Posterior vena cava (tissue), 2 donors: ENCODE measurements around the gene MAGEB10. TPM values are rescaled to one million over a fixed set of nuclear protein-coding genes. Genes with fewer than 3 reads are reported as not detected.
"Not testable (repeated sequence)": the region's sequence is repeated elsewhere in the genome, so short reads cannot be mapped to it uniquely, and the experiment has no call there.

Experiments
- DNase-seq: peaks from one replicate; pipeline ENCODE4 v3.0.0-alpha.2; 2020; ENCODE audit warnings: low spot score
- intact Hi-C, 2 donors: fragments of 100-400 bp; cut with DNase I; formaldehyde crosslinking; loops; one replicate each; pipeline versions ENCODE4 v1.14.1 to v1.14.2; 2022 to 2023
- long read RNA-seq, 2 donors: library from polyadenylated mRNA; unstranded; transcript quantifications; one replicate each; pipeline ENCODE4 v2.0.0, GENCODE V29; 2020 to 2021
- total RNA-seq, 2 donors: library from RNA; stranded (reverse); fragmentation: NEBNext Ultra II Directional; extraction: Animal tissue kit (Norgen Biotek cat#: 25700); gene quantifications; one replicate each; pipeline ENCODE4 v1.2.1, GENCODE V29; 2021
- donor health status: DM: yes; HTN: yes; CAD: no.
- donor health status: DM: yes; HTN: yes; CAD: no.

The MAGEB10 gene, protein sequence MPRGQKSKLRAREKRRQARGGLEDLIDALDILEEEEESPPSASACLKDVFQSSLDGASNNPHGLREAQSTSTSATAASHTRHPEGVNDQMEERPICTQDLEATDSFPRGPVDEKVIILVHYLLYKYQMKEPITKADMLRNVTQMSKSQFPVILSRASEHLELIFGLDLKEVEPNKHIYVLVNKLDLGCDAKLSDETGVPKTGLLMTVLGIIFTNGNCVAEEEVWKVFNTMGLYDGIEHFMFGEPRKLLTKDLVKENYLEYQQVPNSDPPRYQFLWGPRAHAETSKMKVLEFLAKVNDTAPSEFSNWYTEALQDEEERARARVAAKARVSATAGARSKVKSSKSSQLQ
- total RNA-seq = not detected
- long read RNA-seq, donor 1 = 0 reads
- long read RNA-seq, donor 2 = 0 reads

DNA sequence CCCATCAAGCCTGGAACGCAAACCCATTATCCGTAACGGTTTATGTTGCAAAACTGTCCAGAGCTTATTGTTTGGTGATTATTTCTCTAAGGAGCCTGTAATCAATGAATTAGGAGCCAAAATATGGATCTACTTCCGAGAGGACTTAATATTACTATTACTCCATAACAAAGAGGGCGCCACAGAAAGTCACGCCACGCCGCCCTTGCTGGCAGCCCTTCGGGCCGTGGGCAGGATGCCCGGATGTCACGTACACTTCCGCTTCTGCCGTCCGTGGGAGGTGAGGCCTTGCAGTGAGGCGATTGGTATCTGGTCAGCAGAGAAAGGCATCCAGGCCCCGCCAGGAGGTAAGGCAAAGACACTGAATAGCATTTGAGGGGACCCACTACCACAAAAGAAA lies at the start of gene MAGEB10:
TSS of gene MAGEB10 (plus strand) at position 301 of the 400 bp plus-strand sequence. CDS start 13,317 bp downstream, outside the sequence.
- DNase-seq = no peak
- intact Hi-C loops = no loop called here

DNA sequence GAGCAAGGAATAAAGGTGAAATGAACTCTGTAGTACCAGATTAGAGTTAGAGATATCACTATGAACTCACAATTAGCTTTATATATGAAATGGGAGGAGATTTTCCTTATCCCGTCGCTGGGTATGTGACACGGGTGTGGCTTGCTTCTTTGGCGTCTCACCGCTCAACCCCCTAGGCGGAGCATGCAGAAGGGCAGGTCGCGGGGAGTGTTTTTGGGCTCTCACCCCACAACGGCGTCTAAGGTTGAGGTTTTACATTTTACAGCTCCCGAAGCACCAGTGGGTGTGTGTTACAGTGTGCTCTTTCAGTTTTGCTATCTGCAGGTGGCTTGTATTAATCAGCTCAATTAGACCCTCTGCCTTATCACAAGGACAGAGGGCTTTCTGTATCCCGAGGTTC lies 42.1 kb upstream of the MAGEB10 start:
- intact Hi-C loops = no loop called here
- no peak for DNase-seq

DNA sequence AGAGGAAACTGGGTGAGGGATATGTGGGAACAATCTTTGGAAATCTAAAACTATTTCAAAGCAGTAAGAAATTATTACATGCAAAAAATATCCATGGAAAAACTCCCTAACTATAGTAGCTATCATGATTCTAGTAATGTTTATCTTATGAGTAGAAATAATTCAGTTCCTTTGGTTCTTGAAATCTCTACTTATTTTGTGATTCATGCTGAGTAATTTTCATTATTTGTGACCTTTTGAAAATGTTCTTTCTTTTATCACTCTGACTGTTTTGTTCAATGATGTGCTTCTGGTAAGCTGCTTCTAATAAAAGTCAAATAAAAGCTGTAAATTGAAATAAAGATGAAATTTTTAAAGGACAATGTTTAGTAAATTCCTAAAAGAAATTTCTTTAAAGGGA lies 40.4 kb upstream of the MAGEB10 start:
- intact Hi-C loops = no loop called here
- DNase-seq = no peak

DNA sequence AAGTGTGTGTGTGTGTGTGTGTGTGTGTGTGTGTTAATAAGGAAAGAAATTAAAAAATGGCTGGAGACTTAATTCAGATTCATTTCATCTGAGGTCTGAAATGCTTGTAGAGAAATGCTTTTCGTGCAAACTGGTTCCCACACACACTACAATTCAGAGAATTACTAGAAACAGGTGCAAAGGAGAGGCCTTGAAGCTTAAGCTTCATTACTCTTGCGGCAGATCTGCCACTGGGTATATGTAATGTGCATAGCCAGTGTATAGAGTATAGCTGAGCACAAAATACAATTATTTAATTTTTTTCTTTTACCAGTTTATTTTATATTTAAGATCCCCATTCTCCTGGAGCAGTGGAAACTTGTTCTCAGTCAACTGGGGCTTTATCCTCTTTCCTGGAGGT lies 31.8 kb upstream of the MAGEB10 start:
- DNase-seq = no peak
- intact Hi-C loops = no loop called here

DNA sequence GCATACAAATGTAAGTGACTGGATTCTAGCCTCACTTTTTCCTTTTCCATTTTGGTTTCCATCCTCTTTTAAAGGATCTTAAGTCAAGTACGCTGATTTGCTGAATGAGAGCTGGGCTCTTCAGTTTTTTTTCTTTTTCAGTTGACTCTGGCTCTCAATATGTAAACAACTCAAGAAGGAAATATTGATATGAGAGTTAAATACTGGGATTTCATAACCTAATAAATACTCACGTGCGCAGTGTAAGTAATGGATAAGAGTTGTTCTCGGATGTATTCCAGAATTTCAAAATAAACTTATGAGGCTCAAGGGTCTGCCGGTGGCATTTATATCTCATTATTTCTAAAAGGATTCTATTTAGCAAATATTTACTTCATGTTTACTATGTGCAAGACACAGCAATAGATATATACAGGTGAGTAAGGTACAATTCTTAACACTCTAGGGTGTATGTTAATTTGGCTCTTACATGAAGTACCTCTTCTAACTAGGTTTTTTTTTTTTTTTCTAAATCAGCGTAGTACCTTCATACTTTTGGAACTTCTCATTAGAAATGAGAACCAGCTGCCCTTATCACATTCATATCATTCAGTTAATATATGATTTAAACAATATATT lies 11.0 kb upstream of the MAGEB10 start:
- DNase-seq = no peak
- intact Hi-C loops = no loop called here

- intact Hi-C loops = no loop called here
These were observed 10.2 kb upstream of the MAGEB10 start for GRCh38 chrX:27797575-27797974.

DNA sequence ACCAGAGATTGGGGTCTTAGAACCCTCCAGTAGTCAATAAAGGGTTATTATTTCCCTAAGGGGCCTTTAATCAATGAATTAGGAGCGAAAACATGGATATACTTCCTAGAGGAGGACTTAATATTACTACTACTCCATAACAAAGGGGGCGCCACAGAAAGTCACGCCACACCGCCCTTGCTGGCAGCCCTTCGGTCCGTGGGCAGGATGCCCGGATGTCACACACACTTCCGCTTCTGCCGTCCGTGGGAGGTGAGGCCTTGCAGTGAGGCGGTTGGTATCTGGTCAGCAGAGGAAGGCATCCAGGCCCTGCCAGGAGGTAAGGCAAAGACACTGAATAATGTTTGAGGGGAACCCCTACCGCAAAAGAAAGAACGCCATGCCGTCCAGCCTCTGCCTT lies 436 bp downstream of the MAGEB10 start:
- DNase-seq = no peak
- intact Hi-C loops = no loop called here

More at GRCh38 chrX:27797575-27797974, 10.2 kb upstream of the MAGEB10 start:
- DNase-seq = no peak

DNA sequence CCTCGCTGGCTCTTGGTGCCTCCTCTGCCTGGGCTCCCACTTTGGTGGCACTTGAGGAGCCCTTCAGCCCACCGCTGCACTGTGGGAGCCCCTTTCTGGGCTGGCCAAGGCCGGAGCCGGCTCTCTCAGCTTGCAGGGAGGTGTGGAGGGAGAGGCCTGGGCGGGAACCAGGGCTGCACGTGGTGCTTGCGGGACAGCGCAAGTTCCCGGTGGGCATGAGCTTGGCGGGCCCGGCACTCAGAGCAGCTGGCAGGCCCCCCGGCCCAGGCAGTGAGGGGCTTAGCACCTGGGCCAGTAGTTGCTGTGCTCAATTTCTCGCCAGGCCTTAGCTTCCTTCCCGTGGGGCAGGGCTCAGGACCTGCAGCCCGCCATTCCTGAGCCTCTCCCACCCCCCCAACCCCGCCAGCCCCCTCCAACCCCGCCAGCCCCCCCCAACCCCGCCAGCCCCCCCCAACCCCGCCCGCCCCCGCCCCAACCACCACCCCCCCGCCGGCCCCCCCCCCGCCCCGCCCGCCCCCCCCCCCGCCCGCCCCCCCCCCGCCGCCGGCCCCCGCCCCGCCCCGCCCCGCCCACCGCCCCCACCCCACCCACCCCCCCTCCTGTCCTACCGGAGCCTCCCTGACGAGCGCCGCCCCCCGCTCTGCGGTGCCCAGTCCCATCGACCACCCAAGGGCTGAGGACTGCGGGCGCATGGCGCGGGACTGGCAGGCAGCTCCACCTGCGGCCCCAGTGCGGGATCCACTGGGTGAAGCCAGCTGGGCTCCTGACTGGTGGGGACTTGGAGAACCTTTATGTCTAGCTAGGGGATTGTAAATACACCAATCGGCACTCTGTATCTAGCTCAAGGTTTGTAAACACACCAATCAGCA lies 1.4 kb downstream of the MAGEB10 start:
- DNase-seq, intact Hi-C loops: not testable (repeated sequence)

DNA sequence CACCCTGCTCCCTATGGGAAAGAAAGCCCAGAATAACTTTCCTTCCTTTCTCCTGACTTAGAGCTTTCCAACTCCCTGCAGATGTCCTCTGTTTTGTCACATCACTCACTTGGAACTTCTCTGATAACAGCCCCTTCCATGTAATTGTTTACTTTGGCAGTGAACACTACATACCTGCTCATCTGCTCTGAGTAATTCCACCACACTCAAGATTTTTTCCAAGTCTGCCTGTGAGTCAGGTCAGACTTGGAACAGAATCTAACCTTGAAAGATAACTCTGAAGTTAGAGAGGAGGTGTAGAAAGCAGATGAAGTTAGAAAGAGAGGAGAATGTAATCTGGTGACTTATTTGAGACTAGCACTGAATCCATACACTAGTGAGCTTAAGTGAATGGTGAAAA lies 7.4 kb downstream of the MAGEB10 start:
- intact Hi-C loops = no loop called here
- DNase-seq = no peak

- no peak for DNase-seq
- intact Hi-C loops = no loop called here
These were observed 16.0 kb downstream of the MAGEB10 start for GRCh38 chrX:27823812-27824211.

DNA sequence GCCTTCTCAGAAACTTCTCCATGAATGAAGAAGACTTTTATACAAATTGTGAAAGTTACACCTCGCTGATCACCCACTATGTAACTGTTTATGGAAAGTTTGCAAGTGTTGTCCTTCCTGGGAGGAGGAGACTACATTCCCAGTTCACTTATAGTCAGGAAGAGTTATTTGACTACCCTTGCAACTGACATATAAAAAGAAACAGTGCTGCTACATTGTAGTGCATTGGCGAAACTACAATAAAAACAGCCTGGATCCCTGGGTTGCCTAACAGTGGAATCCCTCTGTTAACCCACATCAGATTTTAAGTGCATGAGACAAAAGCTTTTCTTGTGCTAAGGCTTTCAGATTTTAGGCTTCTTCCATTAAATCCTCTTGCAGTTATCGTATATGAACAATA lies 30.4 kb downstream of the MAGEB10 start:
- no peak for DNase-seq
- intact Hi-C loops = no loop called here

DNA sequence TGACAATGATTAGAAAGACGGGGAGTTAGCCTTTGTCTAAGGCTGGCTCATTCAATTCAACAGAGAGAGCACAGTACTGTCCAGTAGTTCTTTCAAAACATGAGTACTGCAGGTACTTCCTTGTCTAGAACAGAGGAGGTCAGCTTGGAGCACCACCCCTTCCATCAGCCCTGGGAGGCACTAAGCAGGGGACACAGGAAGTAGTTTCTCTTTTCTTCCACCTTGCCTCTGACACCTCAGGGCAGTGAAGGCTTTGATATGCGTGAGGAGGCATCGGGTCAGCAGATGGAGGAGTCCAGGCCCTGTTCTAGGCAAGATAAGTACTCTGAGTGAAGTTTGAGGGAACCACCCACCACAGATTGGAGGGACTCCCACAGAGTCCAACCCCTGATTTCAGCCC lies 33.1 kb downstream of the MAGEB10 start:
- DNase-seq = no peak
- intact Hi-C loops = no loop called here

DNA sequence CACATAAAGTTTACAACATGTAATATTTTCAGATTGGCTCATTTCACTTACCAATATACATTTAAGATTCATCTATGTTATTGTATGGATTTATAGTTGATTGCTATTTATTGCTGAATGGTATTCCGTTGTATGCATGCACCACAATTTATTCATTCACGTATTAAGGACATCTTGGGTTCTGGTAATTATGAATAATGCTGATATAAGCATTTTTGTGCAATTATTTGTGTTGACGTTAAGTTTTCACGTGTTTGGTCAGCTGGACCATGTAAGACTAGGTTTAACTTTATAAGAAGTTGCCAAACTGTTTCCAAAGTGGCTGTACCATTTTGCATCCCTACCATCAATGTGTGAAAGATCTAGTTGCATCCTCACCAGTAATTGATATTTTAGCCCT lies 35.1 kb downstream of the MAGEB10 start:
- DNase-seq = no peak
- intact Hi-C loops = no loop called here

GRCh38 chrX:27860337-27860736 lies 52.5 kb downstream of the MAGEB10 start:
- no peak for DNase-seq
- intact Hi-C loops = no loop called here

GRCh38 chrX:27863809-27864208 lies 56.0 kb downstream of the MAGEB10 start:
- no peak for DNase-seq
- intact Hi-C loops = no loop called here

Other genes with a start within 250 kb of the MAGEB10 start
- not detected for gene DCAF8L2, start 217.6 kb upstream of the MAGEB10 start, total RNA-seq
- not detected for gene DCAF8L1, start 173.5 kb downstream of the MAGEB10 start, total RNA-seq